ENCODE data around the gene TUBG2. TPM values are rescaled to one million over a fixed set of nuclear protein-coding genes. Genes with fewer than 3 reads are reported as not detected.

The TUBG2 gene
- total RNA-seq, 6 experiments from 2014 or later, result 15.2 to 17.3 (median 16.9) TPM

DNA sequence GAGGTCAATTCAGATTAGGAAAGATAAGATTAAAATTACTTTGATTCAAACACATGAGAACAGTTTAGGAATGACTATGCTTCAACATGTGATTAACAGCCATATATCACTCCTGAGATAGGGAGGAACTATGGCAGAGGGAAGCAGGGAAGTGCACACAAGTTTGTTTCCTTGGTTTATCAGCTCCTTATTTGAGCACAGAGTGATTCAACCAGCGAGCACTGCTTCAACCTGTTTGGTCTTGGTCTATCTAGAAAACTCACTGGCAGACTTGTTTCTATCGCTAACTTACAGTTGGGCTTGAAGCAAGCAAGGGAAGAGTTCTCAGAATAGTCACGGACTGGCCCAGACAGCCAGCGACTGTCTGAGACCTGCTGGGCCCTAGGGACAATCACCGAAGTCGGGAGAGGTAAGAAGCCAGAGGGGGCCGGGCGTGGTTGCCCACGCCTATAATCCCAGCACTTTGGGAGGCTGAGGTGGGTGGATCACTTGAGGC, 26.1 kb upstream of the TUBG2 start:
- H3K27me3 Mint-ChIP-seq (ENCODE audit: insufficient read depth), result peaks cover 4% of the 10 kb centered on the region; the same call in 1 of the 2 replicates
- TF ChIP-seq, protein P1, sequence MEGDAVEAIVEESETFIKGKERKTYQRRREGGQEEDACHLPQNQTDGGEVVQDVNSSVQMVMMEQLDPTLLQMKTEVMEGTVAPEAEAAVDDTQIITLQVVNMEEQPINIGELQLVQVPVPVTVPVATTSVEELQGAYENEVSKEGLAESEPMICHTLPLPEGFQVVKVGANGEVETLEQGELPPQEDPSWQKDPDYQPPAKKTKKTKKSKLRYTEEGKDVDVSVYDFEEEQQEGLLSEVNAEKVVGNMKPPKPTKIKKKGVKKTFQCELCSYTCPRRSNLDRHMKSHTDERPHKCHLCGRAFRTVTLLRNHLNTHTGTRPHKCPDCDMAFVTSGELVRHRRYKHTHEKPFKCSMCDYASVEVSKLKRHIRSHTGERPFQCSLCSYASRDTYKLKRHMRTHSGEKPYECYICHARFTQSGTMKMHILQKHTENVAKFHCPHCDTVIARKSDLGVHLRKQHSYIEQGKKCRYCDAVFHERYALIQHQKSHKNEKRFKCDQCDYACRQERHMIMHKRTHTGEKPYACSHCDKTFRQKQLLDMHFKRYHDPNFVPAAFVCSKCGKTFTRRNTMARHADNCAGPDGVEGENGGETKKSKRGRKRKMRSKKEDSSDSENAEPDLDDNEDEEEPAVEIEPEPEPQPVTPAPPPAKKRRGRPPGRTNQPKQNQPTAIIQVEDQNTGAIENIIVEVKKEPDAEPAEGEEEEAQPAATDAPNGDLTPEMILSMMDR (IDR thresholded peaks at IDR 0.05), result no peak
- DNase-seq, result no peak
- H3K36me3 Mint-ChIP-seq (ENCODE audit: low read depth), result no peaks in the 10 kb centered on the region
- H3K9me3 Mint-ChIP-seq, result no peaks in the 10 kb centered on the region
- no peak overlapping the region for H3K27ac Mint-ChIP-seq
- no peaks in the 10 kb centered on the region for H3K4me1 Mint-ChIP-seq (ENCODE audit: low read depth)
- H3K4me3 Mint-ChIP-seq, result no peak overlapping the region

DNA sequence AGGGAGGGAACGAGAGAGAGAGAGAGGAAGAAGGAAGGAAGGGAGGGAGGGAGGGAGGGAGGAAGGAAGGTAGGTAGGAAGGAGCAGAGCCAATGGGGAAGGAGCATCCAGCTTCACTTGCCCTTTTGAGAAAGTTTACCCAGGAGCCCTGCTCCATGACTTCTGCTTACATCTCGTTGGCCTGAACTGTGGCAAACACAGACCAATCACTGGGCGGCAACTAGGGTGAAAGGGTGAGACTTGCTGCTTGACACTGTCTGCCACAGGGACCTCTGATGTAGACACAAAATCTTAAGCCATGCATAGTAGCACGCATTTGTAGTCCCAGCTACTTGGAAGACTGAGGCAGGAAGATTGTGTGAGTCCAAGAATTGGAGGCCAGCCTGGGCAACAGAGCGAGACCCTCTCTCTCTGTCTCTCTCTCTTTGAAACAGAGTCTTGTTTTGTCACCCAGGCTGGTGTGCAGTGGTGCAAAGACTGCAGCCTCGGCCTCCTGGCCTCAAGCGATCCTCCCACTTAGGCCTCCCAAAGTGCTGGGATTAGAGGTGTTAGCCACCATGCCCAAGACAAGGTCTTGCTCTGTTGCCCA, 19.5 kb upstream of the TUBG2 start:
- no peak overlapping the region for H3K4me3 Mint-ChIP-seq

DNA sequence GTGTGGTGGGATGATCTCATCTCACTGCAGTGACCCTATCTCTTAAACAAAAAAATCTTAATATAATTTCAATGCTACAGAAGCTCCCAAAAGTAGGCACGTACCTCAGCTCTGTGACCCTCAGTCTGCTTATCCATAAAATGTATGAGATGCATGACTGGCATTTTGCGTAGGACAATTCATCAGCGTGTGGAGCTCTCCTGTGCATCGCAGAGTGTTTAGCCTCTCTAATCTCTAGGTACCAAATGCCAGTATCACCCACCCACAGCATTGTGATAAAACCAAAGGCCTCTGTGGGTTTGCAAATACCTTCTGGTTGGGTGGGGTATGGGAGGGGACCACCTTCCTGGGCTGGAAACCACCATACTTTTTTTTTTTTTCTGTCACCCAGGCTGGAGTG, 19.0 kb upstream of the TUBG2 start:
- TF ChIP-seq, protein P1 (IDR thresholded peaks at IDR 0.05), result no peak
- H3K9me3 Mint-ChIP-seq, result no peaks in the 10 kb centered on the region
- no peaks in the 10 kb centered on the region for H3K4me1 Mint-ChIP-seq (ENCODE audit: low read depth)
- peaks cover 18% of the 10 kb centered on the region for H3K27me3 Mint-ChIP-seq (ENCODE audit: insufficient read depth)
- no peaks in the 10 kb centered on the region for H3K36me3 Mint-ChIP-seq (ENCODE audit: low read depth)
- no peak overlapping the region for H3K4me3 Mint-ChIP-seq
- H3K27ac Mint-ChIP-seq, result no peak overlapping the region
- no peak for DNase-seq

More for the DNA sequence above, 19.5 kb upstream of the TUBG2 start:
- Mint-ChIP-seq H3K36me3 (ENCODE audit: low read depth) (no peaks in the 10 kb centered on the region), H3K27ac (no peak overlapping the region), H3K27me3 (ENCODE audit: insufficient read depth) (peaks cover 18% of the 10 kb centered on the region), H3K9me3 (no peaks in the 10 kb centered on the region), H3K4me1 (ENCODE audit: low read depth) (no peaks in the 10 kb centered on the region)
- DNase-seq, result no peak
- TF ChIP-seq, protein P1 (IDR thresholded peaks at IDR 0.05), result no peak

DNA sequence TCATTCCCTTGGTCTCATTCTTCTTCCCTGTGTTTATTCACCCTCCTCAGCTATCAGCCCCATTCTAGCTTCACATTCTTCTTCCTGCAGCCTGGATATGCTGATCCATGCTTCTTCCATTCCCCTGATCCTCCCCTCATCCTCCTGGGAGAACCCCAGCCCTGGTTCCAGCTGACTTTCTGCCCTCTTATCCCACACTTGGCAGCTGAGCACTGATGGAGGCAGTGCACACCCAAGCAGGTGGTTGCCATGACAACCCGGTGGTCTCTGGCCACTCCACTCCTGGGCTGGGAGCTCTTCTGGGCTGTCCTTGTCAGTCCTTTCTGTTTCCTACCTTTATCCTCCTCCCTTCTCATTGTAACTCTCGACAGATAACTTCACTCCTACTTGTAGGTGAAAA, 16.7 kb upstream of the TUBG2 start:
- peaks cover 16% of the 10 kb centered on the region for H3K27me3 Mint-ChIP-seq (ENCODE audit: insufficient read depth)
- no peak overlapping the region for H3K27ac Mint-ChIP-seq
- H3K9me3 Mint-ChIP-seq, result no peaks in the 10 kb centered on the region
- H3K4me1 Mint-ChIP-seq (ENCODE audit: low read depth), result no peaks in the 10 kb centered on the region
- no peaks in the 10 kb centered on the region for H3K36me3 Mint-ChIP-seq (ENCODE audit: low read depth)
- no peak for DNase-seq
- H3K4me3 Mint-ChIP-seq, result no peak overlapping the region
- TF ChIP-seq, protein P1 (IDR thresholded peaks at IDR 0.05), result no peak

DNA sequence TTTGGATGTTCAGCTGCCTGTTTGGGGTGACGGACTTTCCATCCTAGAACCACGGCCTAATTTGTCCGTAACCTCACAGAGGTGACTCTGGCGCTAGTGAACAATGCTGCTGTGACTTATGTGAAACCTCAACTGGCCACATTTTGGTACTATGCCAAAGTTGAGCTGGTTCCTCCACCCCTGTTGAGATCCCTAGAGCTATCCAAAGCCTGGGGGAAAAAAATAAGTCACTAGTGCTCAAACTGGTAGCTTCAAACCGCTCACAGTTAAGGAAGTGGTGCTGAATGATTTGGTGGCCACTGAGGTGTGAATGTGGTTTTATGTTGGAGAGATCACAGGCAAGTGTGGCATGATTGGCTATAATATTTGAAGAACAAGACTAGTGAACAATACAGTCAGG, 11.3 kb upstream of the TUBG2 start:
- Mint-ChIP-seq H3K4me3 (no peak overlapping the region), H3K27me3 (ENCODE audit: insufficient read depth) (peaks cover 14% of the 10 kb centered on the region), H3K4me1 (ENCODE audit: low read depth) (peaks cover 6% of the 10 kb centered on the region), H3K9me3 (no peaks in the 10 kb centered on the region), H3K36me3 (ENCODE audit: low read depth) (no peaks in the 10 kb centered on the region), H3K27ac (no peak overlapping the region)
- no peak for DNase-seq
- TF ChIP-seq, protein P1 (IDR thresholded peaks at IDR 0.05), result no peak
